NCI-H510A (cell line): ENCODE results near the gene TGIF2LY.
"Not testable (repeated sequence)": the region's sequence is repeated elsewhere in the genome, so short reads cannot be mapped to it uniquely, and the experiment has no call there.

Experiments used
- DNase-seq: peaks from one replicate; lab custom pipeline; 2025; lab: John Stamatoyannopoulos, UW

TGIF2LY gene

DNA sequence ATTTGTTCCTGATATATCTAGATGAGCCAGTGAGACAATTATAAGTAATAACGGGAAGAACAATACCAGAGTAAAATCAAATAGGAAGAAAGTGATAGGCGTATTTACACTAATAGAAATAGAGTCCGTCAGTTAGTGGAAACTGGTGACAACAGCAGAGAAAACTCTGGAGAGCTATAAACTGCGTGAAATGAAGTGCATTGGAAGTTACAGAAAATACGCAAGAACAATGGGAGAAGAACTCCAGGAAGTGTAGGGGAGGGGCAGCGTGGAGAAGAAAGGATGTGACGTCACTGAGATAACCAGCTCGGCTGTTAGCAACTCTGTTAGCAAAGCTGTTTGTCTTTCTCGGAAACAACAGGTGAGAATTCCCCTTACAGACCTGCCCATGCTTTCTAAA is at the start of gene TGIF2LY:
TSS of gene TGIF2LY (plus strand) at position 301 of the 400 bp plus-strand sequence. CDS start 178 bp downstream, outside the sequence.
- not testable (repeated sequence) for DNase-seq
